ENCODE measurements around the gene P2RY2. TPM values are rescaled to one million over a fixed set of nuclear protein-coding genes. Genes with fewer than 3 reads are reported as not detected.

Gene P2RY2
- total and polyA plus RNA-seq, 9 of the 15 experiments (the other 6 are each of a cell fraction or from before 2014, with no cell fraction given): not detected

DNA sequence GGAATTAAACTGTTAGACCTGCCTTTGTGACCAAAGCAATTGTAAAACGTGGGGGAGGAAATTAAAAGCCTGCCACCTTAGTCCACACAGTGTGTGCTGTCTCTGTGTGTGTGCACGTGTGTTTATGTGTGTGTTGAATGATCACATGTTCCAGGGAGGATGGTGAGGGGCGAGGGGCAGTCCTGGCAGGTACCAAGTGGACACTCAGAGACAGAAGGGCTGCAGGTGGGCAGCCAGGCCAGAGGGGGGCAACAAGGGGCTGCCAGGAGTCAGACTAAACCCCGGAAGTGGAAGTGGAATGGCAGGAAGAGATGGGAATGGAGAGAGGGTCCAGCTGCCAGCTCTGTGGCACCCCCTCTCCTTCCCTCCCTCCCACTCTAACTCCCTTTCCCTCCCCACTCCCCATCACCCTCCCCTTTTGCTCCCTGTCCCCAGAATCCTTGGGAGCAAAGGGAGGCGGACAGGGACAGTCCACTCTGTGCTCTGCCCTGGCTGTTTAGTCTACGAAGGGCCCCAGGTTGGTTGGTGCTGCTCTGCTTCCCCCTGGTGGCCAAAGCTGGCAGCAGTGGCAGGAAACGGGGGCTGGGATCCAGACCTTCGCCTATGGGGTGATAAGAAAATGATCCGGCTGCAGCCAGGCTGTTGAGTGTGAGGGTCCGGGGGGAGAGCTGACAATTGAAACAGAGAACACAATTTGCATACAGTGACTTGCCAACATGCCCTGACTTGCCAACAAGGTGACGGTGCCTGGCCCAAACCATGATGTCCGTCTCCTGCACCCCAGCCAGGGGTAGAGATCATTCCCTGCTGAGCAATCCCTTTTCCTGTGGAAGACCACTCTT is 24.4 kb downstream of the P2RY2 start (continued):
- TF ChIP-seq ETS2 (tag; IDR thresholded peaks at IDR 0.05; ENCODE audit: borderline replicate concordance, poor library complexity, severe bottlenecking) (no peak), EP300 (IDR thresholded peaks at IDR 0.05; ENCODE audit: low read length) (no peak), BRCA1 (IDR thresholded peaks at IDR 0.05) (no peak), BRCA1 (CRISPR knock-in tag; IDR thresholded peaks at IDR 0.05) (no peak), NR2C2 (CRISPR knock-in tag; IDR thresholded peaks at IDR 0.05) (no peak), NR2C2 (tag; IDR thresholded peaks at IDR 0.05) (no peak), ZNF644 (tag; IDR thresholded peaks at IDR 0.05; ENCODE audit: low read depth) (no peak), ETV5 (CRISPR knock-in tag; IDR thresholded peaks at IDR 0.05; ENCODE audit: low read depth) (no peak), POLR2H (tag; IDR thresholded peaks at IDR 0.05; ENCODE audit: low read depth) (no peak), TSHZ1 (CRISPR knock-in tag; IDR thresholded peaks at IDR 0.05) (no peak), MEF2D (tag; conservative IDR thresholded peaks at IDR 0.05; ENCODE audit: low read depth) (no peak), HNRNPLL (IDR thresholded peaks at IDR 0.05; ENCODE audit: low read depth, low read length, poor library complexity, severe bottlenecking) (no peak), ARHGAP35 (IDR thresholded peaks at IDR 0.05; ENCODE audit: partially characterized antibody) (no peak), ZNF699 (CRISPR knock-in tag; IDR thresholded peaks at IDR 0.05; ENCODE audit: insufficient replicate concordance) (no peak), STAT5A (IDR thresholded peaks at IDR 0.05; ENCODE audit: borderline replicate concordance, low read length) (no peak), PHF21A (IDR thresholded peaks at IDR 0.05; ENCODE audit: borderline replicate concordance, low read depth) (no peak)
- TF ChIP-seq, protein P1, sequence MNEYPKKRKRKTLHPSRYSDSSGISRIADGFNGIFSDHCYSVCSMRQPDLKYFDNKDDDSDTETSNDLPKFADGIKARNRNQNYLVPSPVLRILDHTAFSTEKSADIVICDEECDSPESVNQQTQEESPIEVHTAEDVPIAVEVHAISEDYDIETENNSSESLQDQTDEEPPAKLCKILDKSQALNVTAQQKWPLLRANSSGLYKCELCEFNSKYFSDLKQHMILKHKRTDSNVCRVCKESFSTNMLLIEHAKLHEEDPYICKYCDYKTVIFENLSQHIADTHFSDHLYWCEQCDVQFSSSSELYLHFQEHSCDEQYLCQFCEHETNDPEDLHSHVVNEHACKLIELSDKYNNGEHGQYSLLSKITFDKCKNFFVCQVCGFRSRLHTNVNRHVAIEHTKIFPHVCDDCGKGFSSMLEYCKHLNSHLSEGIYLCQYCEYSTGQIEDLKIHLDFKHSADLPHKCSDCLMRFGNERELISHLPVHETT (CRISPR knock-in tag; conservative IDR thresholded peaks at IDR 0.05 in 1 of 2, IDR thresholded peaks at IDR 0.05 in 1 of 2): no peak
- TF ChIP-seq, protein P2, sequence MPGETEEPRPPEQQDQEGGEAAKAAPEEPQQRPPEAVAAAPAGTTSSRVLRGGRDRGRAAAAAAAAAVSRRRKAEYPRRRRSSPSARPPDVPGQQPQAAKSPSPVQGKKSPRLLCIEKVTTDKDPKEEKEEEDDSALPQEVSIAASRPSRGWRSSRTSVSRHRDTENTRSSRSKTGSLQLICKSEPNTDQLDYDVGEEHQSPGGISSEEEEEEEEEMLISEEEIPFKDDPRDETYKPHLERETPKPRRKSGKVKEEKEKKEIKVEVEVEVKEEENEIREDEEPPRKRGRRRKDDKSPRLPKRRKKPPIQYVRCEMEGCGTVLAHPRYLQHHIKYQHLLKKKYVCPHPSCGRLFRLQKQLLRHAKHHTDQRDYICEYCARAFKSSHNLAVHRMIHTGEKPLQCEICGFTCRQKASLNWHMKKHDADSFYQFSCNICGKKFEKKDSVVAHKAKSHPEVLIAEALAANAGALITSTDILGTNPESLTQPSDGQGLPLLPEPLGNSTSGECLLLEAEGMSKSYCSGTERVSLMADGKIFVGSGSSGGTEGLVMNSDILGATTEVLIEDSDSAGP (CRISPR knock-in tag; IDR thresholded peaks at IDR 0.05): no peak
- TF ChIP-seq, protein P3, sequence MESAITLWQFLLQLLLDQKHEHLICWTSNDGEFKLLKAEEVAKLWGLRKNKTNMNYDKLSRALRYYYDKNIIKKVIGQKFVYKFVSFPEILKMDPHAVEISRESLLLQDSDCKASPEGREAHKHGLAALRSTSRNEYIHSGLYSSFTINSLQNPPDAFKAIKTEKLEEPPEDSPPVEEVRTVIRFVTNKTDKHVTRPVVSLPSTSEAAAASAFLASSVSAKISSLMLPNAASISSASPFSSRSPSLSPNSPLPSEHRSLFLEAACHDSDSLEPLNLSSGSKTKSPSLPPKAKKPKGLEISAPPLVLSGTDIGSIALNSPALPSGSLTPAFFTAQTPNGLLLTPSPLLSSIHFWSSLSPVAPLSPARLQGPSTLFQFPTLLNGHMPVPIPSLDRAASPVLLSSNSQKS (CRISPR knock-in tag; IDR thresholded peaks at IDR 0.05): no peak

Data from K562 (cell line).